Raji (cell line): ENCODE measurements around the gene SCAF8.

Source experiments
- POLR2A ChIP-seq: IDR thresholded peaks from 2 replicates; pipeline ENCODE4 v1.6.1; 2011; ENCODE audit warnings: low read depth, low read length, control low read depth; ENCODE audit not compliant: insufficient read depth

The SCAF8 gene

GRCh38 chr6:154752022-154752421 lies 18.8 kb downstream of the SCAF8 start:
- TF ChIP-seq POLR2A, result no peak

GRCh38 chr6:154754152-154754551 lies 20.9 kb downstream of the SCAF8 start:
- TF ChIP-seq POLR2A, result no peak

DNA sequence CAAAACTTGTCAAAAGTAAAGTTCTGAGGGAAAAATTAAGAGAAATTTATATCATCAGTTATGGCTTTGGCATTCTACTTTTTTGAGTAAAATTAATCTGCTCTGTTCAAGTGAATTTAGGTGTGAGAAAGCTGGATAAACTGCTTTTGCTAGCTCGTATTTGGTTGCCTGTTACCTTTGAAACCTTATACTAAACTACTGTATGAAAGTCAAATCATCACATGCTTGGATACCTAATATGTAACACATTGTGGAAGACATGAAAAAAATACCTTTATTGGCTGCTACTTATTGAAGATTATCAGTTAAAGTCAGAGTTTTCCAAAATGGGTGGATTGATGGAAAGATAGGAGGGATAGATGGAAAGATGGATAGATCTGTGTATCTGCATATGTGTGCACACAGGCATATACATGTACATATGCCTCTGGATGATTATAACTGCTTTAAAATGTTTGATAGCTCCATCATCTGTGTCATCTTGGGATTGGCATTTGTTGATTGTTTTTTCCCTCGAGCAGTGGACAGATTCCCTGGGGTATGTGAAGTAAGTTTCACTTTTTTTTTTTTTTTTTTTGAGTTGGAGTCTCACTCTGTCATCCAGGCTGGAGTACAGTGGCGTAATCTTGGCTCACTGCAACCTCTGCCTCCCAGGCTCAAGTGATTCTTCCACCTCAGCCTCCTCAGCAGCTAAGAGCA lies 24.3 kb downstream of the SCAF8 start:
- TF ChIP-seq POLR2A, result no peak

- no peak for TF ChIP-seq POLR2A
These were observed 24.9 kb downstream of the SCAF8 start for GRCh38 chr6:154758125-154758524.

DNA sequence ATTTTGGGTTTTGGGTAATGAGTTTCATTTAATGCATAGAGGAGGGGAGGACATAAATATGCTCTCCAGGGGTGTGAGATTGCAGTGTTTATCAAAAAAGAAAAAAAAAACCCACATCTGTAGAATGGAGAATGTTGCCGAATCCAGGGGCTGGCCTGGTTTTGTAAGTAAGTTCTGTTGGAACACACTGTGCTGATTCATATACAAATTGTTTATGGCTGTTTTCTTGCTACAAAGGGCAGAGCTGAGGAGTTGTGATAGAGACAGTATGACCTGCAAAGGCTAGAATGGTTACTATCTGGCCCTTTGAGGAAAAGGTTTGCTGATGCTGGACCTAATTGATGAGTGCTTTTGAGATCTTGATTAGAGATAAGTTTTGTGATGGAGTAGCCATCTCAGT lies 30.4 kb downstream of the SCAF8 start:
- no peak for TF ChIP-seq POLR2A

GRCh38 chr6:154765273-154765672 lies 32.1 kb downstream of the SCAF8 start:
- no peak for TF ChIP-seq POLR2A

GRCh38 chr6:154766288-154766687 lies 33.1 kb downstream of the SCAF8 start:
- TF ChIP-seq POLR2A, result no peak

GRCh38 chr6:154767003-154767723 lies 33.9 kb downstream of the SCAF8 start:
- no peak for TF ChIP-seq POLR2A

DNA sequence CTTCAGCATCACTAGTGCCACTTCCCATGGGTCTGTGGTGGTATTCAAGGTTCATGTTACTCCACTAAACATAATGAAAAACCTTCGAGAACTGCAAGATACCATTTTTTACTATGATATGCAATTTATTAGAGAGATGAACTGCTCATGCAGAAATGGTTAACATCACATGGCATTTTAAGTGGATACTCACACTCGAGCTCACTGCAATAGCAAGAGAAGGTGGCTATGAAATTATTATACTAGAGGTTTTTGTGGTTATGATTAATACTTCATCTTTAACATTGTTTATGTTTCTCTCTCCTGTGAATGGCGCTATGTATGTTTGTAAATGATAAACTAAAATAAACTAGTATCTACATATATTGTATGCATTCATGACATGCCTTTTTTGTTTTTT lies 35.1 kb downstream of the SCAF8 start:
- TF ChIP-seq POLR2A, result no peak

DNA sequence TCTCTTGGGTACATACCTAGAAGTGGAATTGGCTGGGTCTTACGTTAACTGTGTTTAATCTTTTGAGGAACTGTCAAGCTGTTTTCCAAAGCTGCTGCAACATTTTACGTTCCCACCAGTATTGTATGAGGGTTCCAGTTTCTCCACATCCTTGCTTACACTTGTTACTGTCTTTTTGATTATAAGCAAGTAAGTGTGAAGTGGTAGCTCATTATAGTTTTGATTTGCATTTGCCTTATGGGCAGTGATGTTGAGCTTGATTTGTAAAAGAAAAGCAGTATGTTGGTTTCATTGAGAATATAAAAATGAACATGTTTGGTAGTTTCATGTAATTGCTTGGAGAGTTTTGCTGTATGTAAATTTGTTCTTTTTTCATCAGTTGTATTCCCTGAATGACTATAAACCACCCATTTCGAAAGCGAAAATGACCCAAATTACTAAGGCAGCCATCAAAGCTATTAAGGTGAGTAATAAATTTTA lies 40.4 kb downstream of the SCAF8 start:
- TF ChIP-seq POLR2A, result no peak

DNA sequence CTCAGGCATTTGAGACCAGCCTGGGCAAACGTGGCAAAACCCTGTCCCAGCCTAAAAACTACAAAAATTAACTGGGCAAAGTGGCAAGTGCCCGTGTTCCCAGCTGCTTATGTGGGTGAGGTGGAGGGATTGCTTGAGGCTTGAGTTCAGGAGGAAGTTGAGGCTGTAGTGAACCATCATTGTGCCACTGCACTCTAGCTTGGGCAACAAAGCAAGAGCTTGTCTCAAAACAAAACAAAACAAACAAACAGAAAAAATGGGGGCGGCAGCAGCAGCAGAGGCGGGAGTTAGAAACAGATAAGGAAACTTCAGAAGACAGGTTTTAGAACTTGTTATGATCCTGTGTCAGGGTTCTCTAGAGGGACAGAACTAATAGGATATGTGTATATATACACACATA lies 49.0 kb downstream of the SCAF8 start:
- no peak for TF ChIP-seq POLR2A

- TF ChIP-seq POLR2A, result no peak
These were observed 50.0 kb downstream of the SCAF8 start for GRCh38 chr6:154783229-154783628.

- TF ChIP-seq POLR2A, result no peak
These were observed 51.9 kb downstream of the SCAF8 start for GRCh38 chr6:154785075-154785474.

DNA sequence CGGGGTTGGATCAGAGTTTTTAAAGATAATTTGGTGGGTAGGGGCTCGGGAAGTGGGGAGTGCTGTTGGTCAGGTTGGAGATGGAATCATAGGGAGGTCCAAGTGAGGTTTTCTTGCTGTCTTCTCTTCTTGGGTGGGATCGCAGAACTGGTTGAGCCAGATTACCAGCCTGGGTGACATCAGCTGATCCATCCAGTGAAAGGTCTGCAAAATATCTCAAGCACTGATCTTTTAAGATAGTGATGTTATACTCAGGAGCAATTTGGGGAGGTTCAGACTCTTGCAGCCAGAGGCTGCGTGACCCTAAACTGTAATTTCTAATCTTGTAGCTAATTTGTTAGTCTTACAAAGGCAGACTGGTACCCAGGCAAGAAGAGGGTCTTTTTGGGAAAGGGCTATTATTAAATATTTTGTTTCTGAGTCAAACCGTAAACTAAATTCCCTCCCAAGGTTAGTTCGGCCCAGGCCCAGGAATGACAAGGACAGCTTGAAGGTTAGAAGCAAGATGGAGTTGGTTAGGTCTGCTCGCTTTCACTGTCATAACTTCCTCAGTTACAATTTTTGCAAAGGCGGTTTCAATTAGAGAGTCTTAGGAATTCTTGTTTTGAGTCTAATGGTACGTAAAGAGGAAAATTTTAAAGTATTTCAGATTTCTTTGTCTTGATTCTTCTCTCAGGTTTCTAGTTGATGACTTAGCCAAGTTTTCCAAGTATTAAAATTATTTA lies 53.1 kb downstream of the SCAF8 start:
- no peak for TF ChIP-seq POLR2A

GRCh38 chr6:154791556-154792317 lies 58.5 kb downstream of the SCAF8 start:
- no peak for TF ChIP-seq POLR2A

- TF ChIP-seq POLR2A, result no peak
These were observed 59.1 kb downstream of the SCAF8 start for GRCh38 chr6:154792325-154792724.

GRCh38 chr6:154792761-154793160 lies 59.5 kb downstream of the SCAF8 start:
- no peak for TF ChIP-seq POLR2A
